CD4-positive, alpha-beta T cell treated with Interleukin-15 for 4 hours (primary cell): ENCODE data around the gene CRLF3.
"Not testable (repeated sequence)": the region's sequence is repeated elsewhere in the genome, so short reads cannot be mapped to it uniquely, and the experiment has no call there.

ENCODE experiments used
- DNase-seq: peaks from one replicate; pipeline ENCODE4 v3.0.0-alpha.2; 2020; ENCODE audit warnings: low spot score

Gene CRLF3

GRCh38 chr17:30814236-30814635 lies 10.3 kb downstream of the CRLF3 start:
- not testable (repeated sequence) for DNase-seq

DNA sequence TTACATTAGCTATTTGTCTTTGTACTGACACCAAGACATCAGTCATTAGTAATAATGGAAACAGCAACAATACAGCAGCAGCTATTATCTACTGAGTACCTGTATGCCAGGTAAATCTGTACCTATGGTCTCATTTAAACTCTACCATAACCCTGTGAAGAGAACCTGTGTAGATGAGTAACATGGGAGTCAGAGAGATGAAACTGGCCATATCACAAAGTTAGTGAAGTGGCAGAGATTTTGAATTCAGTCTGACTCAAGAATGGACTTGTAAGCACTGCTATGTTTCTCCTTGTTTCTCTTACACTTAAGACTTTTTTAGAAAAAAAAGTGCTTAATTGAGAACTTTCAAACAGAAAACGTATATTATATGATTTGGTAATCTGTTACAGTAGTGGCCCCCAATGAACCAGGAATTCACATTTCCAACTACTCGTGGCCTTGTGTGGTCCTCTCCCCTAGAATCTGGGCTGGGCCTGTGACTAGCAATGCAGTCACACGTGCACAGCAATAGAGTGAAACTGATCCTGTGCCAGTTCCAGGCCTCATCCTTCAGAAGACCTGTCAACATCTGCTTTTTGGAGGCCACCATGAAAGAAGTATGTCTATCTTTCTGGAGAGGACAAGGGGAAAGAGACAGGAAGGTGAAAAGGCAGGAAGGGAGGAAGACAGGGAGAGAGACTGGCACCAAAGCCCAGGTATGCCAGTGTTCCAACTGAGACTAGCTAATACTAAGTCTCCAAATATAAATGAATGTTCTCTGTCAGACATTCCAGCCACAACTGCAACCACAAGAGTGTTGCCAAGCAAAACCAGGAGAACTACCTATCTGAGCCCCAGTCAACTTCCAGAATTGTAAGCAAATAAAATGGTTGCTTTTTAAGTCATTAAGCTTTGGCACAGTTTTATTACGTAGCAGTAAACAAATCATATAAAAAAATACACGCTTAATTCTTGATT lies 12.0 kb downstream of the CRLF3 start:
- no peak for DNase-seq

DNA sequence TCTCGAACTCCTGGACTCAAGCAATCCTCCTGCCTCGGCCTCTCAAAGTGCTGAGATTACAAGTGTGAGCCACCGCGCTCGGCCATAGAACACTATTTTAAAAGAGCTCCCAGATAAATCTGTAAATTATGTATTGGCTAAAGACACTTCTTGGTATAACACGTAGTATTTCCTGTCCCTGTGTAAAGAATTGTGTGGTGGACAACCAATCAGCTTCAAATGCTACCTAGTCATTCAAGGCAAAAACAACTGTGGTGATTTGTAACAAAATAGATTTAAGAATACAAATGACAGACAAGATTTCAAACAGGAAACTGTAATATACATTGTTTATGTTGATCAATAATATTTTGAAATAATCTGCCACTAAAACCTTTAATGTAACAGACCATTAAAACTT lies 14.6 kb downstream of the CRLF3 start:
- DNase-seq: no peak

DNA sequence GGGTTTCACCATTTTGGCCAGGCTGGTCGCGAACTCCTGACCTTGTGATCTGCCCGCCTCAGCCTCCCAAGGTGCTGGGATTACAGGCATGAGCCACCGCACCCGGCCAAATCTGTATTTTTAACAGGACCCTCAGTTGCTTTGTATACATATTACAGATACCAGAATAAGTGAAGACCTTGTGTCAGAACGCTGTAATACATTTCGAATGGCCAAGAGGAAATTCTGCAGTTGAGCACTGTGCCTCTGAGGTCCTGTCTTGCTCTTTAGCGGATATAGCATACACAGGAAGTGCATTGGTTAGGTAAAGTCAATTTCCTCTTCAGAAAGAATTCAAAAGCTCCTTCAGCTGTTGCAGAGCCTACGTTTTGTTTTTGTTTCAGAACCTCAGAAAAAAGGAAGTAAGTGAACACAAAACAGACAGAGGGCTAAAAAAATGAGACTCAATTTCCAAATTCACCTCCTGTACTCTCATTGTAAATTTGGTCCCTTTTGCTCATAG lies 15.7 kb downstream of the CRLF3 start:
- peak; percentile 66 for DNase-seq

DNA sequence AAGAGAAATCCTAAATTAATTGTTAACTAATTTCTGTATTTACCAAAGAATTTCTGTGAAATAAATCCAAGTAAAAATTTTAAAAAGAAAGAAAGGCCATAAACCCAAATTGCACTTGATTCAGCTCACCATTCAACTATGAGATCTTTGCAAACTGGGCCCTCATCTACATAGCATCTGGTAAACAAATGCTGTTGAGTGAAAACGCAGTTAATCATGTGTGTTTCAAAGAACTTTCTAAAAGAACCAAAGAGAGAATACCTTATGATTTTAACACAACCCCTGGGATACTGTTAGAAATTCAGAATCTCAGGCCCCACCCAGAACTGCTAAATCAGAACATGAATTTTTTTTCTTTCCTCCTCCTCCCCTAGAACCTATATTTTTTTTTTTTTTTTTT lies 16.6 kb downstream of the CRLF3 start:
- DNase-seq: no peak

GRCh38 chr17:30805944-30806456 lies 18.5 kb downstream of the CRLF3 start:
- no peak for DNase-seq

GRCh38 chr17:30801671-30802070 lies 22.8 kb downstream of the CRLF3 start:
- no peak for DNase-seq

GRCh38 chr17:30796016-30796415 lies 28.5 kb downstream of the CRLF3 start:
- DNase-seq: no peak

DNA sequence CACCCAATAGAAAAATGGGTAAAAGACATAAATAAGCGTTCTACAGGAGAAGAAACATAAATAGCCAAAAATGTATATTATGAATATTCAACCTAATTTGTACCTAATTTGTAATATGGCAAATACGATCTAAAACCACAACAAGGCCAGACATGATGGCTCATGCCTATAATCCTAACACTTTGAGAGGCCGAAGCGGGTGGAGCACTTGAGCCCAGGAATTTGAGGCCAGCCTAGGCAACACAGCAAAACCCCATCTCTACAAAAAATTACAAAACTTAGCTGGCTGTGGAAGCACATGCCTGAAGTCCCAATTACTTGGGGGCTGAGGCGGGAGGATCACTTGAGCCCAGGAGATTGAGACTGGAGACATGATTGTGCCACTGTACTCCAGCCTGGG lies 30.1 kb downstream of the CRLF3 start:
- DNase-seq: no peak

GRCh38 chr17:30793282-30793977 lies 31.1 kb downstream of the CRLF3 start:
- no peak for DNase-seq

GRCh38 chr17:30790279-30790678 lies 34.2 kb downstream of the CRLF3 start:
- no peak for DNase-seq

DNA sequence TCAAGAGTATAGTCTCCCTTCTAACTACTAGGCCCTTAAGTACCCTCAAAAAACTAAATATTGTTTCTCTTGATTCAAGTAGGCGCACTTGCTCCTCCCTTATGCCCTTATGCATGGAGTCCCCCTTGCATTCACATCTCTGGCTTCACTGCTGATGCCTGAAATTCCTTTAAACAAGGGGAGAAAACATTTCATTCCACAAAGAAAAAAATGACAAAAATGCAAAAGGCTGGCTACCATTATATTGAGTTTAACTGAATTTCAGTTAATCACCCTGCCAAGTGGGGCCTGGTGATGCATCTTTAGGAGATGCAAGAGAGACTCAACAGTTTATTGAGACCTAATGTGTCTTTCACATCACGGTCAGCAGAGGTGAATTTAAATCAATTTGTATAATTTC lies 35.6 kb downstream of the CRLF3 start:
- DNase-seq: no peak

GRCh38 chr17:30782206-30782605 lies 42.3 kb downstream of the CRLF3 start:
- DNase-seq: no peak

DNA sequence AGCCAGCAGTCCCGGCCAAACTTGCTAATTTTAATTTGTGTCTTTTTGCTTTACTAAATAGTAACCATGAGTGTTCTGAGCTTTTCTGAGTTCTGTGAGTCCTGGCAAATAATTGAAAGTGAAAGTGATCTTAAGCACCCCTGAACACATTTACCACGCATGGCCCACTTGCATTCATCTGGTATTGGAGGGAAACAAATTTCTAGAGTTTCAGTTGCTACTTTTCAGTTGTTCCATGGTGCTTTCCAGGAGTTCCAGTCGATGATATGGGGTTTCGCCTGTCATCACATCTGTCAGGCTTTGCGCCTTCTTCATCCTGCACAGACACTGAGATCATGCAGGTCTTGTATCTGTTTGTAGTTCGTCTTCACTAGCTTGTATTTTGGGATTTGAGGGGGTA lies 44.1 kb downstream of the CRLF3 start:
- DNase-seq: no peak

DNA sequence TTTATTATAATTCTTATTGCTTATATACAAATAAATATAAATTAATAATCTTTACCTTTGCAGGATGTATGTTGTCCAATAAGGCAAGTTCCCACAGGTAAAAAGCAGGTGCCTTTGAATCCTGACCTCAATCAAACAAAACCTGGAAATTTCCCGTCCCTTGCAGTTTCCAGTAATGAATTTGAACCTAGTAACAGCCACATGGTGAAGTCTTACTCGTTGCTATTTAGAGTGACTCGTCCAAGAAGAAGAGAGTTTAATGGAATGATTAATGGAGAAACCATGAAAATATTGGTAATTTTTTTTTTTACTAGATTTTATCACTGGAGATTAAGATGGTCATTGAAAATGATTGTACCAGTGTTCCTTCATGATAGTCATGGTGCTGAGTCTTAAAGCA lies 55.7 kb downstream of the CRLF3 start:
- not testable (repeated sequence) for DNase-seq

- not testable (repeated sequence) for DNase-seq
Measured at GRCh38 chr17:30767641-30768404, 56.7 kb downstream of the CRLF3 start.

DNA sequence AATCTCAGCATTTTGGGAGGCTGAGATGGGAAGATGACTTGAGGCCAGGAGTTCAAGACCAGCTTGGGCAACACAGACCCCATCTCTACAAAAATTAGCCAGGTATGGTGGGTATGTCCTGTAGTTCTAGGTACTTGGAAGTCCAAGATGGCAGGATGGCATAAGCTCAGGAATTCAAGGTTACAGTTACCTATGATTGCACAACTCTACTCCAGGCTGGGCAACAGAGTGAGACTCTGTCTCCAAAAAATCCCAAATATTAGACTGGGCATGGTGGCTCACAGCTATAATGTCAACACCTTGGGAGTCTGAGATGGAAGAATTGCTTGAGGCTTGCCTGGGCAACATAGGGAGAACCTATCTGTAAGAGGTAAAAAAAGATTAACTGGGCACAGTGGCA lies 63.4 kb downstream of the CRLF3 start:
- DNase-seq: no peak

- DNase-seq: not testable (repeated sequence)
Measured at GRCh38 chr17:30753291-30753690, 71.2 kb downstream of the CRLF3 start.

- DNase-seq: not testable (repeated sequence)
Measured at GRCh38 chr17:30750982-30751381, 73.5 kb downstream of the CRLF3 start.

GRCh38 chr17:30747621-30748020 lies 76.9 kb downstream of the CRLF3 start:
- not testable (repeated sequence) for DNase-seq

GRCh38 chr17:30742669-30743068 lies 81.8 kb downstream of the CRLF3 start:
- DNase-seq: not testable (repeated sequence)

DNA sequence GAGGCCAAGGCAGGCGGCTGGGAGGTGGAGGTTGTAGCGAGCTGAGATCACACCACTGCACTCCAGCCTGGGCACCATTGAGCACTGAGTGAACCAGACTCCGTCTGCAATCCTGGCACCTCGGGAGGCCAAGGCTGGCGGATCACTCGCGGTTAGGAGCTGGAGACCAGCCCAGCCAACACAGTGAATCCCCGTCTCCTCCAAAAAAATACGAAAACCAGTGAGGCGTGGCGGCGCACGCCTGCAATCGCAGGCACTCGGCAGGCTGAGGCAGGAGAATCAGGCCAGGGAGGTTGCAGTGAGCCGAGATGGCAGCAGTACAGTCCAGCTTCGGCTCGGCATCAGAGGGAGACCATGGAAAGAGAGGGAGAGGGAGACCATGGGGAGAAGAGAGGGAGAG lies 88.1 kb downstream of the CRLF3 start:
- not testable (repeated sequence) for DNase-seq
